ENCODE results near the gene CTU1. TPM values are rescaled to one million over a fixed set of nuclear protein-coding genes. Genes with fewer than 3 reads are reported as not detected.
A peak's percentile ranks its signal among the peaks of the same experiment; 100 is the strongest.

The CTU1 gene
- total RNA-seq, 4 donors from 2014 or later, result 7.4 to 25.5 (median 18.3) TPM

DNA sequence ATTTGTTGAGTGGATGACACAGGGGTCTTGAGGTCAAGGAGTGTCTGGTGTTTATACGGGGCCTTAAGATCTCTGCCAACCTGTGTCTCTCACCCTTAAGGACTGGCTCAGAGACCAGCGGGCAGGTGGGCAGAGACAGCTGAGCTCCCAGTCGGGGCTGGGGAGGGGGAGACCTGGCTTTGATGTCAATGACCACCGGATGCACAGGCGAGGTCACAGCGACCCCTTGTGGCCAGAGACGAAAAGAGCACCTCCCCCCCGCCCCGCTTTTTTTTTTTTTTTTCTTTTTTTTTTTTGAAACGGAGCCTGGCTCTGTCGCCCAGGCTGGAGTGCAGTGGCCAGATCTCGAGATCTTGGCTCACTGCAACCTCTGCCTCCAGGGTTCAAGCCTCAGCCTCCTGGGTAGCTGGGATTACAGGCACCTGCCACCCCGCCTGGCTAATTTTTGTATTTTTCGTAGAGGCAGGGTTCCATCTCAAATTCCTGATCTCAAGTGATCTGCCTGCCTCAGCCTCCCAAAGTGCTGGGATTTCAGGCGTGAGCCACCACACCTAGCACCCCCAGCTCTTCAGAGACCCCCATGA is 13.4 kb downstream of the CTU1 start:
- Histone ChIP-seq H3K4me3 (no peak overlapping the region), H3K27me3 (no peaks in the 10 kb centered on the region), H3K4me1 (peaks cover 0 to 4% (median 0%) of the 10 kb centered on the region in 4 donors), H3K9me3 (no peaks in the 10 kb centered on the region), H3K36me3 (peaks cover 0 to 17% (median 0%) of the 10 kb centered on the region in 3 donors), H3K27ac (no peak overlapping the region)
- 25 to 26% methylated on average over 15 of the region's 15 CpGs for WGBS, 2 donors
- no peak for DNase-seq (ENCODE audit: low spot score in 2 of 2)
- no peak for TF ChIP-seq EP300 (IDR thresholded peaks at IDR 0.05)
- TF ChIP-seq POLR2A (IDR thresholded peaks at IDR 0.05), result no peak
- TF ChIP-seq, protein P1, sequence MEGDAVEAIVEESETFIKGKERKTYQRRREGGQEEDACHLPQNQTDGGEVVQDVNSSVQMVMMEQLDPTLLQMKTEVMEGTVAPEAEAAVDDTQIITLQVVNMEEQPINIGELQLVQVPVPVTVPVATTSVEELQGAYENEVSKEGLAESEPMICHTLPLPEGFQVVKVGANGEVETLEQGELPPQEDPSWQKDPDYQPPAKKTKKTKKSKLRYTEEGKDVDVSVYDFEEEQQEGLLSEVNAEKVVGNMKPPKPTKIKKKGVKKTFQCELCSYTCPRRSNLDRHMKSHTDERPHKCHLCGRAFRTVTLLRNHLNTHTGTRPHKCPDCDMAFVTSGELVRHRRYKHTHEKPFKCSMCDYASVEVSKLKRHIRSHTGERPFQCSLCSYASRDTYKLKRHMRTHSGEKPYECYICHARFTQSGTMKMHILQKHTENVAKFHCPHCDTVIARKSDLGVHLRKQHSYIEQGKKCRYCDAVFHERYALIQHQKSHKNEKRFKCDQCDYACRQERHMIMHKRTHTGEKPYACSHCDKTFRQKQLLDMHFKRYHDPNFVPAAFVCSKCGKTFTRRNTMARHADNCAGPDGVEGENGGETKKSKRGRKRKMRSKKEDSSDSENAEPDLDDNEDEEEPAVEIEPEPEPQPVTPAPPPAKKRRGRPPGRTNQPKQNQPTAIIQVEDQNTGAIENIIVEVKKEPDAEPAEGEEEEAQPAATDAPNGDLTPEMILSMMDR (IDR thresholded peaks at IDR 0.05), result peak in 4 of 5 experiments; percentile 33 to 61 (median 47)

DNA sequence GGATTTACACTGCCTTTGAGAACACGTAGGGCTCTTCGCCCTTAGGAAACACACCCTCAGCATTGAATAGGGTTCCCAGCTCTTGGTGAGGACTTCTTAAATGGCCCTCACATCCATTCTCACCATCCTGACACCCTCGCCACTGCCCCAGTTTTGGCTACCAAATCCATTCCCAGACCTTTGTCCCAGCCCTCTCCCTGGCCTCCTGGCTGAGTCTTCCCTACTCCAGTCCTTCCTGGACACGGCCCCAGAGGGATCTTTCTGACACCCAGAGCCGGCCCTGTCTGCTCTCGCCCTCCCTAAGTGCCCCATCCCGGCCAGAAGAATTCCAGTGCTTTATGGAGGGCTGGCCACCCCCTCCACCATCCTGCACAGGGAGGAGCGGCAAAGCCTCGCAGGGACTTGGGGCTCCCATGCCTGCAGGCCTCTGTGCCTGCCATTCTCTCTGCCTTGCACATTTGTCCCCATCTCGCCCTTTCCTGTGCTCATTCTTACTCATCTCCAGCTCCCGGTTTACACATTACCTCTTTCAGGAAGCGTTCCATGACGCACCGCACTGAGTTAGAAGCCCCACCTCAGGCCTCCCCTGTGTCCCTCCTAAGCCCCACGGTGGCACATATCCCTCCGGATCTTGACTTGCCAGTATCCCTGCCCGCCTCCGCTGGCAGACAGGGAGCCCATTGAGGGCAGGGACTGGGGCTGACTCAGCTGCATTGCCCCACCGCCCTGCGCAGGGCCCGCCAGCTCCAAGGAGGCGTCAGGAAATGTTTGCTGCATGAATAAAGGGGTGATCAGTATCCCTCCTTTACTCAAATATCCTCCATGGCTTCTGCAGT is 14.5 kb downstream of the CTU1 start:
- Histone ChIP-seq H3K27ac (no peak overlapping the region), H3K27me3 (no peaks in the 10 kb centered on the region), H3K4me1 (no peaks in the 10 kb centered on the region), H3K36me3 (peaks cover 0 to 6% (median 0%) of the 10 kb centered on the region in 3 donors), H3K9me3 (no peaks in the 10 kb centered on the region), H3K4me3 (no peak overlapping the region)
- no peak for DNase-seq (ENCODE audit: low spot score in 2 of 2)
- 64 to 70% methylated on average over 22 of the region's 22 CpGs for WGBS, 2 donors
- TF ChIP-seq POLR2A (IDR thresholded peaks at IDR 0.05) (no peak), EP300 (IDR thresholded peaks at IDR 0.05) (no peak)
- TF ChIP-seq, protein P1 (IDR thresholded peaks at IDR 0.05), result no peak

DNA sequence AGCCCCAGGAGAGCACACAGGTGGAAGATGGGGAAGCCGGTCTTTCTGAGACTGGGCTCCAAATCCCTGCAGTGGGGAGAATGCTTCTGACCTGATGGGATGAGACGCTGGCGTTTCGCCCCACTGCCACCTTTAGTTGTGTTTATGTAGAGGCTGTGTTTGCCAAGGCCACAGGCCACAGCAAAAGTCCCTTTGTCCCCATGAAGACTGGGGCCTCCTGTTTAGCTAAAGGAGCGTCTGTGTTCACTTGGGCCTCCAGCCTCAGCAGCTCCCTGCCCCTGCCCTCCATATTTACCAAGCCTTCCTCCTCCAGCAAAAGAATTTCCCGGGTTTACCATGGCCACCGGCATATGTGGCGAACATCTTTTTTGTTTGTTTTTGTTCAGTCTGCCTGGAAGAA is 15.1 kb downstream of the CTU1 start:
- Histone ChIP-seq H3K4me3 (no peak overlapping the region), H3K36me3 (peaks cover 0 to 1% (median 0%) of the 10 kb centered on the region in 3 donors), H3K27ac (no peak overlapping the region), H3K4me1 (no peaks in the 10 kb centered on the region), H3K27me3 (no peaks in the 10 kb centered on the region), H3K9me3 (no peaks in the 10 kb centered on the region)
- DNase-seq (ENCODE audit: low spot score in 2 of 2), result no peak
- TF ChIP-seq POLR2A (IDR thresholded peaks at IDR 0.05), result no peak
- 38 to 61% methylated on average over 8 of the region's 8 CpGs for WGBS, 2 donors

DNA sequence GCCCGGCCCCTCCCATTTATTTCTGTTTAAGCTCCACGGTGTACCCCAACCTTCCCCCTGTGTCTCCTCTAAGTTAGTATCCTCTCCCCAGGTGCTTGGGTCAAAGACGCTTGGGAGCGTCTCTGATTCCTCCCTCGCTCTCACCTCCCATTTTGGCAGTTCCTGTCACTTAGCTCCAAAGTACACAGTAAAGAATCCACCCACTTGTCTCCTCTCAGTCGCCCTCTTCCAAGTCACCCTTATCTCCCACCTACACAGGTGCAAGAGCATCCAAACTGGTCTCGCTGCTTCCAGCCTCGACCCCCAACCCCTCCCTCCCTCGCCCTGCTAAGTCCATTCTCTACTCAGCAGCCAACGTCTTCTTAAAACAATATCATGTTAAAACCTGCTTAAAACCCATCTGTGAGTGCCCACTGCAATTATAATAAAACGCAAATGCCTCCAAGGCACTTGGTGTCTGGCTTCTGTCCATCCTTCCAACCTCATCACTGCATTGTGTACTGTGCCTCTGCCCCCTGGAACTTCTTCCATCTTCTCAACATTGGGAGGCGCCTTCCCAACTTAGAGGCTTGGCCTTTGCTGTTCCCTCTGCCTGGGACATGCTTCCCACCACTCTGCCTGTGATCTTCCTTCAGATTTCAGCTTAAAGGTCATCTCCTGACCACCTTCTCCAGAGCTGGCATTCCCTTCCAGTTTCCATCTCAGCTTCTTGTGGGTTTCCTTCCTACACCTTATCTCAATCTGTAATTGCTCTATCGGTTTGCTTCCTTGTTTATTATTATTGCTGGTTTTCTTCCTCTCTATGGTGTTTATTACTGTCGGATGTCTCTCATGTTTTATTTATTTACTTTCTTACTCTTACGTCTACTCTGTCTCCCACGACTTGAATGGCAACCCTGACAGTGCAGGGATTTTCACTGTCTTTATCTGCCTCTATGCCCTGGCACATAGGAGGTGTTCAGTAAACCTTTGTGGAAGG is 16.0 kb downstream of the CTU1 start:
- no peak overlapping the region for H3K4me3 ChIP-seq
- TF ChIP-seq POLR2A (IDR thresholded peaks at IDR 0.05) (no peak), EP300 (IDR thresholded peaks at IDR 0.05) (no peak)
- no peaks in the 10 kb centered on the region for H3K9me3 ChIP-seq
- H3K36me3 ChIP-seq, result no peaks in the 10 kb centered on the region
- no peak overlapping the region for H3K27ac ChIP-seq
- no peaks in the 10 kb centered on the region for H3K4me1 ChIP-seq
- no peak for DNase-seq (ENCODE audit: low spot score in 2 of 2)
- no peaks in the 10 kb centered on the region for H3K27me3 ChIP-seq
- 59% methylated on average over 16 of the region's 16 CpGs for WGBS, 2 donors

DNA sequence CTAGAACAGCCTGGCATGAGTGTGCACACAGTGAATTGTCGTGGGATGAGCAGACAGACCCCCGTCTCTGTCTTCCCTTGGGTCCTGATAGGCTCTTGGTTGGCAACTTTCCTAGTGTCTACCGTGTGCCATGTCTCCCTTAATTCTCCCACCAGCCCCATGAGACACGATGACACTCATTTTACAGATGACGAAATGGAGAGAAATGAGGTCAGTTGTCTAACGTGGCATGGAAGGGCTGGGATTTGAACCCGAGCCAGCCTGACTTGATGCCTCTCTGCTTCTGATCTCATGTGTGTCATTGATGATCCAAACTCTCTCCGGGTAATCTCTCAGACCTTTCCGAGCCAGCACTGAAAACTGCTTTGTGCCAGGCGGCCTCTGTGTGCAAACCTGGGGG is 17.1 kb downstream of the CTU1 start:
- WGBS, 2 donors, result 78 to 81% methylated on average over 10 of the region's 10 CpGs
- no peak overlapping the region for H3K4me3 ChIP-seq

More for the DNA sequence above, 17.1 kb downstream of the CTU1 start:
- no peak for DNase-seq (ENCODE audit: low spot score in 2 of 2)
- H3K27me3 ChIP-seq, result no peaks in the 10 kb centered on the region
- no peak overlapping the region for H3K27ac ChIP-seq
- no peaks in the 10 kb centered on the region for H3K9me3 ChIP-seq
- TF ChIP-seq POLR2A (IDR thresholded peaks at IDR 0.05) (no peak), EP300 (IDR thresholded peaks at IDR 0.05) (no peak)
- TF ChIP-seq, protein P1 (IDR thresholded peaks at IDR 0.05), result no peak
- H3K36me3 ChIP-seq, result no peaks in the 10 kb centered on the region
- no peaks in the 10 kb centered on the region for H3K4me1 ChIP-seq
